ELF-1 (cell line): ENCODE results near the gene CDH4.

Experiments used
- DNase-seq: peaks from one replicate; pipeline ENCODE4 v3.0.0-alpha.2; 2016; ENCODE audit warnings: low read depth, low spot score

The CDH4 gene

DNA sequence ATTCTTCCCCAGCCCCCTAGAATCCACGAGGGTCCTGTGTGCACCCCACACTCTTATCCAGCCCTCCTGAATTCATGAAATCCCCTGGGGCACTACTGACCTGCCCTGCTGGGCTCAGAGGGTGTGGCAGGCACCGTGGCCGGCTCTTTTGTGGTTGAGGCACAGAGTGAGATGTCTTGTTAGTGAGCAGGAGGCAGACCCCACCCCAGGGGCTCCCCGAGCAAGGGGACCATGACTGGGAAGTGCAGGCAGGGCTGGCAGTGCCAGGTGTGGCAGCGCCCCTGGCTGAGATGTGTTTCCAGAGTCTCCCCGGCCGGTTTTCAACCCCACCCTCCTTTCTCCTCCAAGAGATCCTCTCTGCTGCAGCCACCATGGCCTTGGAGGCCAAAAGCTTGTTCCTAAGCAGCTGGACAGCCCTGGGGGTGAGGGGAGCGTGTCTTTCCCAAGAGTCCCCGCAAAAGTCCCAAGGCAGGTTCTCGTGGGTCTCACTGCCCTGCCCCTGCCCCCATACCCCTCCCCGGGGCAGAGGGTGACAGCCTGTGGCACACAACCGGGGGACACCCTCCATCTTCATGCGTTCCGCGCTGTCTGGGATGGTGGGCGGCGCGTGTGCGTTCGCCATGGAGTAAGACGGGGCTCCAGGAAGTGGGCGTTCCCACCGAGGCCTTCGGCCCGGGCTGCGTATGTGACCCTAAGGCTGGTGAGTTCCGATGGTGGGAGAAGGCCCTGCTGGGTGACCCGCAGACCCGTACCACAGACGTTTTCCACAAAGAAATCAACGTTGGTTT, 604.8 kb downstream of the CDH4 start:
- DNase-seq = no peak

DNA sequence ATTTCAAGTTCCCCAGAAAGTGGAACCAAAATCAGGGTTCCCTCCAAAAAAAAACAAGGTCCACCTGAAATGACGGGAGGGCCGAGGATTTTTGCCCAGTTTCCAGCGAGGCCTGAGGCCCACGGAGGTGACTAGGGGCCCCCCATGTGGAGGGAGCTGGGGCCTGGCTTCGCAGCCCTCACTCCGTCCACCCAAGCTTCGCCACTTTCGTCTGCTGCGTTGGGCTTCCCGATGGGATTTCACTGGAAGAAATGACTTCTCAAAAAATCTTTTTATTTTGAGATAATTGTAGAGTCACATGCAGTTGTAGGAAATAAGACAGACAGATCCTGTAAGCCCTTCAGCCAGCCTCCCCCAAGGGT, 605.3 kb downstream of the CDH4 start:
- DNase-seq = no peak

DNA sequence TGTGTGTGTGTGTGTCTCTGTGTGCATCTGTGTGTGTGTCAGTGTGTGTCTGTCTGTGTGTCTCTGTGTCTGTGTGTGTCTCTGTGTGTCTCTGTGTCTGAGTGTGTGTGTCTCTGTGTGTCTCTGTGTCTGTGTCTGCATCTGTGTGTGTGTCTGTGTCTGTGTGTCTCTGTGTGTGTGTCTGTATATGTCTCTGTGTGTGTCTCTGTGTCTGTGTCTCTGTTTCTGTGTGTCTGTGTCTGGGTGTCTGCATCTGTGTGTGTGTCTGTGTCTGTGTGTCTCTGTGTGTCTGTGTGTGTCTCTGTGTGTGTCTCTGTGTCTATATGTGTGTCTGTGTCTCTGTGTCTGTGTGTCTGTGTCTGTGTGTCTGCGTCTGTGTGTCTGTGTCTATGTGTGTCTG, 605.8 kb downstream of the CDH4 start:
- no peak for DNase-seq

DNA sequence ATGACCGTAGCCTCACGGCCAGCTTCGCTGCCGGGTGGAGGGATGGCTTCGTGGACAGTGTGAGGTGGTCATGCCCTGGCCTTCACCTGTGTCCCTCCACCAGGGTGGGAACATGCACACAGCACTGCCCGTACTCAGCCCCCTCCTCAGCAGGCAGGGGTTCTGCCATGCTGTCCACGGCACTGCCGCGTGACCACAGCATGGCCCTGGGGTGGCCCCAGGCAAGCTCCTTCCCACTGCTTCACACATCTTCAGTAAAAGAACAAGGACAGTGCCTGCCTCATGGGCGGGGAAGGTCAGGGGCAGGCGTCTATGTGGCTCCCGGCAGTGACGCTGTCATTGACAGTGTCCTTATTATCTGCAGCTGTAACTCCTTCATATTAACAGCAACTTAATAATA, 607.7 kb downstream of the CDH4 start:
- DNase-seq = no peak

DNA sequence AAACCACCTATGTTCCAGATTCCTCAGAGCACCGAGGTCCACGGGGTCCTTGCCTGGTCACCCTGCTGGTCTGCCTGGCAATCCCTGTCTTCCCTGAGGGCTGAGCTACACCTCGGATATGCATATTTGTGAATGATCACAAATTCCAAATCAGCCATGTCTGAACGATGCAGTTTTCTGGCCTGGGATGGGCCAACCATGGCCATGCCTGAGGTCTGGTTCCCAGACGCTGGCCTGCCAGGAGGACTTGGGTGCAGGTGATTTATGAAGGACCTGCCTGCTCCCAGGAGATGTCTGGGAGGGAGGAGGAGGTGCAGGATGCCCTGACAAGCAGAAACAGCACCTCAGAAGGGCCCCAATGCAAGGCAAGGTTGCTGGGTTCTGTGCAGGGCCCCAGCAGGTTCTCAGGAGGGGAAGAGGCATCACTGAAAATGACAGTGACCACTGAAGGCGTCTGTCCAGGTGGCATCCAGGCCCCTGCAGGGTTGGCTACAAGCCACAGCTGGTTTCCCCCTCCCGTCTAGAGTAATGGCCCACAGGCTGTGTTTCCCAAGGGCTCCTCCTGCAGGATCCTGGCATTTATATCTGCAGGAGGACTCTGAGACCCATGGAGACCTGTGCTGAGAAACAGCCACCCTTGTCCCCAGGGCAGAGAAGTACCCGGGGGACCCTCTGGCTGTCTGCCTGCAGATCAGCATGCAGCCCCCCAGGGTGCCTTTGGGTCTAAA, 608.4 kb downstream of the CDH4 start:
- no peak for DNase-seq

DNA sequence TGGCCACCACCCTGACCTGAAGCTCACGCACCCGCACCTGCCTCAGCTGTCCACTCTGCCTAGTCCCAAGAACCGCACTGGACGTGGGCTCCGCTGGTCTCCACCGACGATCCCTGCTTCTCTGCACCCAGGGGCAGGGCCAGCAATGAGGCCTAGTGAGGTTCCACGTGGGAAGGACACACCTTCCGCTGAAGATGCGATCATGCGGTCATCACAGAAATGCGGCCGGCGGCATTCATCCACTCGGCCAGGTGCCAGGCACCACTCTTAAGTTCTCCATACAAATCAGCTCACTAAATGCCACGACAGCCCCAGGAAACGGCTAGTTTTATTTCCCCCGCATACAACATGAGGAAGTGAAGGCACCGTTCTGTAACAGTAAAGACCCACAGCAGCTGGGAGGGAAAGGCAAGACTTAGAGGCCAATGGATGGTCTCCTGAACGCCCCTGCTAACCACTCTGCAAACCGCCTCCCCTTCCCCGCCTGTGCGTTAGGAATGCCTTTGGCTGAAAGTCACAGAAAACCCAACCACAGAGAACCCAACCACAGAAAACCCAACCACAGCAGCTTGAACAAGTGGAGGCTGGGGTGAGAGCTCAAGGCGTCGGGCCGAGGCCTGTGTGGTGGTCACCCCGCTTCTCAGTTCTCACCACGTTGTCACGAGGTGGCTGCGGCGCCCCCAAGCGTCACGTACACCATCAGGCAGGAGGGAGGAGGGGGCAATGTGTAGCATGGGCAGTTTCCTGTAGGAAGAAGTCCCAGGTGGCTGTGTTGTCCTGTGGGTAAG, 609.2 kb downstream of the CDH4 start:
- no peak for DNase-seq

DNA sequence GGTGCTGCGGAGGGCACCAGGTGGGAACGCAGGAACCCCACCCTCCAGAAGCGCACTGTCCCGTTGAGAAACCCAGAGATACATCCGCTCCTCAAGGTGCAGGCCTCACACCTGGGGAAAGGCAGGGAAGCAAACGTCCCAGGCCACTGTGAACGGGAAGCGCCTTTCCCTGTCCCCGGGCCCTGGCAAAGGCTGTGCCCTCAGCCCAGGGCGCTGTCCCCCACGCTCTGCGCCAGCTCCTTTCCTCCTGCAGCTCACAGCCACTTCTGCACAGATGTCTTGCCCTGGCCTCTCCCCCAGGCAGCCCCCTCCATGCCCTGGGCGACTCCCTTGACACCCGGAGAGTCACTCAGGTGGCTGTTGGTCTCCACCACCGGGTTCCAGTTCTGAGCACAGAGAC, 609.8 kb downstream of the CDH4 start:
- DNase-seq = no peak

DNA sequence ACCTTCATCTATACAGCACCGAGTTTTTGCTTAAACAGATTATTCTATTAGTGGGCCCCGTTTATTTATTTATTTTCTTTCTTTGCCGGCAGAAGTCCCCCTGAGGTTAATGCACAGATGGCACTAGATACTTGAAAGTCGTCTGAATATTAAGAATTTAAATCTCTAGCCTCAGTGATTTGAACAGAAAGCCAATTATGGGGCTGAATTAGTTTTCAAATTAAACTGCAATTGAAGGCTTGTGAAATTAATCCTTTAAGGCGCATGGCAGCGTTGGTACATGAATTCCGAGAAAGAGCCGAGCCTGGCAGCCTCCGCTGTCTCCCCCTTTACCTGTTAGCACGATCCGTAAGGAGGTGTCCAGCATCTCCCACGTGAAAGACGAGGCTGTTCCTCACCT, 610.8 kb downstream of the CDH4 start:
- DNase-seq = no peak

DNA sequence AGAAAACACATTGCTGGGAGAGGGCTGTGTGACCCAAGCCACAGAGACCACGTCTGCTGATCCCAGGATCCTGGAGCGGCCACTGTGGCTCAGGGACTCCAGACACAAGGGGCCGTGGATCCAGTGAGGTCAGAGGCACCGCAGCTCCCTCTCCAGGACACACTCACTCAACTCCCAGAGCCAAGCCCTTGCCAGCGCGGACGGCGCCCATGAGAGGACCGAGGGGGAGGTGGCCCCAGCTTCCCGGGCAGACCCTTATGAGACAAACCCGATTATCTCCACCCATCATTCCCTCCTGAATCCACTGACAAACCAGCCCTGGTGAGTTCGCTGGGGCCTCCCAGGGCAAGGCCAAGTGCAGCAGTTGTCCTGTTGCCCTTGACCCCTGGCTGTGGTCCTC, 612.4 kb downstream of the CDH4 start:
- DNase-seq = no peak

DNA sequence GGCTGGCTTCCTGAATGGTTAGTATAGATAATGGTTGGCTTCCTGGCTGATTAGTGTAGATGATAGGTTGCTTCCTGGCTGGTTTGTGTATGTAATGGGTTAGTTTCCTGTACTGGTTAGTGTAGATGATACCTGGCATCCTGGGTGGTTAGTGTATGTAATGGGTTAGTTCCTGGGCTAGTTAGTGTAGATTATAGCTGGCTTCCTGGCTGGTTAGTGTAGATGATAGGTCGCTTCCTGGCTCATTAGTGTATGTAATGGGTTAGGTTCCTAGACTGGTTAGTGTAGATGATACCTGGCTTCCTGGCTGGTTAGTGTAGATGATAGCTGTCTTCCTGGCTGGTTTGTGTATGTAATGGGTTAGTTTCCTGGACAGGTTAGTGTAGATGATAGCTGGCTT, 613.3 kb downstream of the CDH4 start:
- DNase-seq = no peak

DNA sequence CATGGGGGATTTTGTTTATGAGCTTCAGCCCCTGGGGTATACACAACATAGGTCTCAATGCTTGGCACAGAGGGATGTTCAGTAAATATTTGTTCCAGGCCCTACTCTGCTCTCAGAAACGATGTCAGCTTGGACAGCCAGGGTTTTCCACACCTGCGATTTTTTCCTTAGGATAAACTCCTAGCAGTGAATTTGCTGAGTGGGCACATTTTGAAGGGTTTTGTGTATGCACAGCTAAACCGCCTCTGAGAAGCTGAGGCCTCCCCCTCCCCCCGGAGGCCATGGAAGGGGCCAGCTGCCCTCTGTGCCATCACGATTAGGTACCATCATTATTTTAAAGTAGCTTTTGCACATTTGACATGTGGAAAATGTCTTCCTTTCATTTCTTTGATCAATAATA, 614.1 kb downstream of the CDH4 start:
- DNase-seq = no peak

DNA sequence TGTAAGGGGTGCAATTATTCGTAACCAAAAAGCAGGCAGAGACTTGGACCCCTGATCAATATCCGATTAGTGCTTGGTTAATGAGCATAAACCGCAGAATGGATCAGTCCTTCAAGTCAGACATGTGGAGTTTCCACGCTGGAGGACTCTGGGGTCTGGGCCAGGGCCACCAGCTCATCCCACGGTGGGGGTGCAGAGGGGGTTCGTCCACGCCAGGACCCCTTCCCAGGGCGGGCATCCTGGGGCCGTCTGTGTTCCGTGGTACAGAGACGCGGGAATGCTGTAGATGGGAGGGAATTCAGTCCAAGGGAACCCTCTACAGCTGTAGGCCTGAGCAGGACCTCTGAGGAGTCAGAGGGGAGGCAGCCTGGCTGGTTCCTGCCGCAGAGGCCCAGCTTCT, 615.9 kb downstream of the CDH4 start:
- no peak for DNase-seq

DNA sequence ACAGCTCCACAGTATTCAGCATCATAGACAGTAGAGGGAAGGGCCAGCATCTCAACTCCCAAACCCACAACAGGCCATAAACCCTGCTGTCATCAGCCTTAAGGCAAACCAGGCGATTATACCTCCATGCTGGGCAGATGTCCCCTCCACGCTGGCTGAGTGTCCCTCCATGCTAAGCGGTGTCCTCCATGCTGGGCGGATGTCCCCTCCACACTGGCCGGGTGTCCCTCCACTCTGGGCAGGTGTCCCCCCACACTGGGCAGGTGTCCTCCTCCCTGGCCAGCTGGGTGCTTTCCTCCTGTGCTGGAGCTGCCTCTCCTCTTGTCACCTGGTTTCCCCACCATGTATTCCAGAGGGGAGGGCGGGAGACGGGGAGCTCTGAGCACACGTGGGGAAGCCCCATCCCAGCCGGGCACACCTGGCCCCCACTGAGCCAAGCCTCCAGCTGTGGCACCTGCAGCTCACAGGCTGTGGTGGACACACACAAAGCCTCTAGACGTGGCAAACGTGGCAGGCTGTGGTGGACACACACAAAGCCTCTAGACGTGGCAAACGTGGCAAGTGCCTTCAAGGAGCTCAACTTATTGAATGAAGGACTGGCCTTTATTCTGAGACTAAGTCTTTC, 616.5 kb downstream of the CDH4 start:
- no peak for DNase-seq

DNA sequence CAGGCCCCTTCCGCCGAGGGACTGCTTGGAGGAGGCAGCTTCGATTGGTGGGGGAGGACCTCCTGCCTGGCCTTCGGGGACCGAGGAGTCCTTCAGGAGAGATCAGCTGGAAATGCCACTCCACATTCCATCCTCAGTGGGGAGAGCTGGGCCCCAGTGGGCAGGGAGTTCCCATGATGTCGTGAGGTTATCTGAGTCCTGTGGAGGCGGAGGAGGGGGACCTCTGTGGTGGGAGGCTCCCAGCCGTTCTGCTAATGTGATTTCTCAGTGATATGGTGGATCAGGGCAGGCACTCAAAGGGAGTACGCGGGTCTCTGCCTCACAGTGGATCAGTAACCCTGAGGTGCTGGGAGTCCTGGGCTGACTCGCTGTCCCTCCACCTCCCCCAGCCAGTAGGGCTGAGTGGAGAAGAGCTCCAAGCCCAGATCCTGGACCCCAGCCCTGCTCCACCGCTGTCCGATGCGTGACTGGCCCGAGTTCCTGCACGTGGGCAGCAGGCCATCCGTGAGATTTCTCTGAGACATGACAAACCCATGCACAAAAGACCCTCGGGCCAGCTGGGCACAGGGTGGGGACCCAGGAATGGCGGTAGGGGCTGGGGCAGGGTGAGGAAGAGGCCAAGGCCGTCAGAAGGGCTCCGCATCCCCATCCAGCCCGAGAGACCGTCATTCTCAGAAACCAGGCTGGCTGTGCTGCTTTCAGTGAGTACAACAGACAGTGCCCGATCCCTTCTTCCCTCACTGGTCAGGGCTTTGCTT, 617.9 kb downstream of the CDH4 start:
- DNase-seq = no peak

DNA sequence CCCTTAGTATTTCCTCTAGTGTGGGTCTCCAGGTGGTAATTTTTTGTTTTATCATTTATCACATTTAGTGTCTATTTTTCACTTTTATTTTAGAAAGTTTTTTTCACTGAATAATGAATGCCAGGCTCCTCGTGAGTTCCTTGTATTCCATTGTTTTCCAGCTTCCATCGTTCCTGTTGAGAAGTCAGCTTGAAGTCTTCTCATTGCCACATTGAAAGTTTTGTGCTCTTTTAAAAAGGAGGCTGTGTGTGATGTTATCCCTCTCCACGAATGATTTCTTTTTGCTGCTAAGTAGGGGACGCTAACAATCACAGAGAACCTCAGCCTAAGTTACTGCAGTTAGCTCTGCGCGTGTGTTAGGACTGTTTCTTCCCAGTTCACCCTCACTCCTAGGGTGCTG, 619.1 kb downstream of the CDH4 start:
- no peak for DNase-seq

DNA sequence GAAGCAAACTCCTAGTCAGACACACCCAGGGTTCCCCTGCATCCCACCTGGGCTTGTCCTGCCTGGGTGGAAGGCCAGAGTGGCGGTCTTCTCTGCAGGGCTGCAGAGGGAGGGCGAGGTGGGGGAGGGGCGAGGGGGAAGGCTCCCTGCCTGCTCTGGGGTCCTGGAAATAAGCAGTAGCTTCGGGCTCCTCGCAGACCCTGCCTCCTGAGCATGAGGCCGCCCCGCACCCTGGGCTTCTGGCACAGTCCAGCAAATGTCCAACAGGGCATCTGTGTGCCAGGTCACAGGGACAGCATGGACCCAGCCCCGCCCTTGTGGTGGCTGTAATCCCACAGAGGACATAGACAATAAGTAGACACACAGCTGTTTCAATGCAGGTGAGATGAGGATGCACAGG, 619.9 kb downstream of the CDH4 start:
- DNase-seq = no peak

DNA sequence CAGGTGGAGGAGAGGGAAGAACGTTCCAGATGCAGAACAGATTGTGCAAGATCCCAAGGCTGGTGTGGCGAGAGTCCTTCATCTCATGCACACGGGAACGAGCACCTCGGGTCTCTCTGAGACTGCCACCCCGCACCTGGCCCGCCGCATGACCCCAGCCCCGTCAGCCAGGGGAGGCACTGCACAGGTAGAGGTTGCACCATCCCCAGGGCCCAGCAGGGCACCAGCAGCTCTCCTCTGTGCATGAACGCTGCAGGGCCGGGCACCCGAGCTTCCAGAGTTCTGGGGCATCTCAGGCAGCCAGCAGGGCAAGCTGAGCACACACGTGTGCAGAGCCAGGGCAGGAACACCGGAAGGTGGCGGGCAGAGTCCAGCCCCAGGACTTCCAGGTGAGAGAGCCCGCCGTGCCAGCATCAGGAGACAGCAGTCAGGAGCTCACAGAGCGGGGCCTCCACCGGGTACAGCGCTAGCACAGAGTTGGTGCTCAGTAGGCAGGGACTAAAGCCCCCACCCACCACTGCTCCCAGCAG, 620.4 kb downstream of the CDH4 start:
- no peak for DNase-seq

DNA sequence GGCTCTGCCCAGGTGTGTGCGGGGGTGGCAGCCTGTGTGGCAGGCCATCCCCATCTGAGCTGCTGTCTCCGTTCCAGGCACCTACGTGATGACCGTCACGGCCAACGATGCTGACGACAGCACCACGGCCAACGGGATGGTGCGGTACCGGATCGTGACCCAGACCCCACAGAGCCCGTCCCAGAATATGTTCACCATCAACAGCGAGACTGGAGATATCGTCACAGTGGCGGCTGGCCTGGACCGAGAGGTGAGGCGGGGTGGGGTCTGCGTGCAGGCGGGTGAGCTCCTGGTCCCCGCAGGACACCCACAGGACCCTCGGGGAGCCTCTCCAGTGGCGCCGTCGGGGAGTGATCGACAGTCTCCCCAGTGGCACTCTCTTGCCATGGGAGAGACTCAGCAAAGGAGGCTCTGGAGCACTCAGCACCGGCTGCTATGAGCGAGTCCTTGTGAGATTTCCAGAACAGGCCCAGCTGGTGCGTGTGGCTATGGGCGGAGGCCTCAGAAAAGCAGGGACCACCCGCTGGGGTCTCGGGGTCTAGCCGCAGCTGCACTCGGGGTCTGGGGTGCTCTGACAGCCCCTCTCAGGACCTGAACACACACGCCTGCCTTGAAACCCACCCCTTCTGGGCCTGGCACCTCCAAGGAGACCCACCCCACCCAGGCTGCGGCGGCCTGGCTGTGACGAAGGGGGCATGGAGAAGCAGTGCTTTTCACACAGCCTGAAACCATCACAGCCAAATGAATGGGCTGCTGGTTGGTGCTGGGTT, 621.8 kb downstream of the CDH4 start:
- DNase-seq = no peak

DNA sequence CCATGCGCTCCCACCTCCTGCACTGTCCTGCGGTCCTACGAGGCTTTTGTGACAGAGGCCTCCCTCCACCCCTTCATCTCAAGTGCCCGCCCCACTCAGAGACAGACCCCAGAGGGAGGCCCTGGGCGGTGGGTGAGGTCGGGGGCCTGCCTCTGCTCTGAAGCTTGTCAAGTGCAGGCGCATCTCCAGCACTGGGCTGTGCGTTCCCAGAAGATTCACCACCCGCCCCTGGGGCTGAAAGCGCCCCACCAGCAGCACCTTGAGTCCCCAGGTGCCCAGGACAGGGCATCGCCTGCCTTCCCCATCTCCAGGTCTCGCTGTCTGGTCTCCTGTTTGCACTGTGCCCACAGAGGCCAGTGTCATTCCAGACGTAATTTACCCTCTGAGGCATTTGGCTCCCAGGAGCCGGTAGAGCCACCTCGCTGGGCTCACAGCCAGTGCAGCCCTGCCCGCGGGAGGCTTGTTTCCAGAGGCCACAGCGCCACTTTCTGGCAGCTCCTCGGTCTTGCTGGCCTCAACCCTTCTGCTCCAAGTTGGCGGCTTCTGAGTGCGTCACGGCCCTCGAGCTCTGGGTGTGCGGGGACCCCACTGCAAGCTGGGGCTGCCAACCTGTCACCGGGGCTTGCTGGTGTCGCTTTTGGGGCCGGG, 622.5 kb downstream of the CDH4 start:
- DNase-seq = peak; percentile 82
